ENCODE data around the gene COL18A1.

GRCh38 chr21:45543710-45544448 is 138.9 kb downstream of the COL18A1 start:
- TF ChIP-seq CTCF (conservative IDR thresholded peaks at IDR 0.05; ENCODE audit: low read length) (no peak), EZH2phosphoT487 (IDR thresholded peaks at IDR 0.05; ENCODE audit: borderline replicate concordance) (no peak)

All from Loucy (cell line).